GM12874 (cell line): ENCODE results near the gene RPS2.

Experiments
- CTCF ChIP-seq: IDR thresholded peaks from 2 replicates; pipeline ENCODE4 v1.5.1; 2011; ENCODE audit warnings: low read depth, mild to moderate bottlenecking, control low read depth, low read length, moderate library complexity; ENCODE audit not compliant: insufficient read depth

Gene RPS2

GRCh38 chr16:1964506-1965395 lies at the start of gene RPS2:
RPS2 (minus strand) TSS chr16:1964826; CDS start chr16:1964625, 201 bp downstream.
- TF ChIP-seq CTCF: no peak

GRCh38 chr16:2013527-2013926 lies 48.9 kb upstream of the RPS2 start:
- TF ChIP-seq CTCF: no peak

- TF ChIP-seq CTCF: no peak; the same call in 1 of the 2 replicates
Measured at GRCh38 chr16:2009791-2010510, 45.3 kb upstream of the RPS2 start, which contains the start of gene ZNF598. ZNF598 (minus strand) TSS chr16:2009821.

GRCh38 chr16:2009164-2009711 lies 44.6 kb upstream of the RPS2 start:
- no peak for TF ChIP-seq CTCF

- TF ChIP-seq CTCF: no peak
Measured at GRCh38 chr16:2008631-2009163, 44.1 kb upstream of the RPS2 start.

GRCh38 chr16:2008009-2008526 lies 43.4 kb upstream of the RPS2 start:
- TF ChIP-seq CTCF: no peak
